ENCODE data around the gene FNDC10.

The FNDC10 gene

GRCh38 chr1:1623631-1624442 is 23.9 kb upstream of the FNDC10 start:
- DNase-seq (ENCODE audit: low read depth) = no peak
- no peak overlapping the region for H3K4me3 ChIP-seq (ENCODE audit: low read depth, low read length)
- no peak for TF ChIP-seq CTCF (IDR thresholded peaks at IDR 0.05; ENCODE audit: low read depth, low read length, missing control alignments)

- H3K4me3 ChIP-seq (ENCODE audit: low read depth, low read length) = no peak overlapping the region
- no peak for TF ChIP-seq CTCF (IDR thresholded peaks at IDR 0.05; ENCODE audit: low read depth, low read length, missing control alignments)
Observed at GRCh38 chr1:1623181-1623630, 23.3 kb upstream of the FNDC10 start.

GRCh38 chr1:1622788-1623094 is 22.8 kb upstream of the FNDC10 start:
- DNase-seq (ENCODE audit: low read depth) = no peak
- no peak for TF ChIP-seq CTCF (IDR thresholded peaks at IDR 0.05; ENCODE audit: low read depth, low read length, missing control alignments)
- H3K4me3 ChIP-seq (ENCODE audit: low read depth, low read length) = no peak overlapping the region

More at GRCh38 chr1:1623181-1623630, 23.3 kb upstream of the FNDC10 start:
- no peak for DNase-seq (ENCODE audit: low read depth)

GRCh38 chr1:1622010-1622787 is 22.3 kb upstream of the FNDC10 start:
- no peak overlapping the region for H3K4me3 ChIP-seq (ENCODE audit: low read depth, low read length)
- TF ChIP-seq CTCF (IDR thresholded peaks at IDR 0.05; ENCODE audit: low read depth, low read length, missing control alignments) = no peak
- no peak for DNase-seq (ENCODE audit: low read depth)

GRCh38 chr1:1621173-1622009 is 21.5 kb upstream of the FNDC10 start:
- H3K4me3 ChIP-seq (ENCODE audit: low read depth, low read length) = no peak overlapping the region
- no peak for DNase-seq (ENCODE audit: low read depth)
- TF ChIP-seq CTCF (IDR thresholded peaks at IDR 0.05; ENCODE audit: low read depth, low read length, missing control alignments) = no peak

- DNase-seq (ENCODE audit: low read depth) = no peak
- no peak for TF ChIP-seq CTCF (IDR thresholded peaks at IDR 0.05; ENCODE audit: low read depth, low read length, missing control alignments)
- no peak overlapping the region for H3K4me3 ChIP-seq (ENCODE audit: low read depth, low read length)
Observed at GRCh38 chr1:1620433-1621139, 20.7 kb upstream of the FNDC10 start.

All from GM12864 (cell line).